ENCODE results near the gene NTRK3.

Gene NTRK3

GRCh38 chr15:88028024-88028423 lies 228.5 kb downstream of the NTRK3 start:
- DNase-seq (ENCODE audit: low read depth) = no peak

- peak; percentile 79 for DNase-seq (ENCODE audit: low read depth)
Measured at GRCh38 chr15:88023914-88024313, 232.6 kb downstream of the NTRK3 start.

DNA sequence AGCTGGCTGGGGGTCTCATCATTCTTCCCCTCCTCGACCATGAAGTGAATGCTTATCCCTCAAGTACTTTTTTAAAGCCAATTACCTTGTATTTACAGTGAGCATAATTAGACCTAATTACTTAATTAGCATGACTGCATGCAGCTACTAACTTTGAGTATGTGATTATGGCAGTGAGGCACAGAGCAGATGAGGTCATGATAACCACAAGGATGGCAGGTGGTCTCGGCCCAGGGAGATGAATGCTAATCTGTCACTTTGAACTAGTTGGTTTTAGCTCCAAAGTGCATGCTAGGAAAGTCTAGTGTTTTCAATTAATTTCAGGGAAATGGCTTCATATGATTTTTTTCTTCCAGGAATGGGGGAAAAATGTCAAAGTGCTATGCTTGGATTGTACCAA lies 233.8 kb downstream of the NTRK3 start:
- DNase-seq (ENCODE audit: low read depth) = no peak

DNA sequence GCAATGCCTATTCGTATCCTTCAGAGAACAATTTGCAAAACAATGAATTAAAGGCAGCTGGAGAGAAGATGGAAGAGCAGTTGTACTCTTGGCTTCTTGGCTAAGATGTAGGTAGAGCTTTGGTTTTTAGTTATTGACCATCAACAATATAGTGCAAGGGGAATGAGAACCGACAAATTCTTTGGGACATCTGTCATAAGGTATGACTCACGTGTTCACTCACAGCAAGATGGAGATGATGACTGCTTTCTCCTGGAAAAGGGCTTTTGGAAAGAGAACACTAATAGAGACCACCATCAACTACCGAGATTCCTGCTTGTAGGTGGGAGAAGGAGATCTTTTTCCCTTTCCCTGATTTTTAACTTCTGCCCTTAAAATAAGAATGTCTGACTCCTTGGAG lies 234.9 kb downstream of the NTRK3 start:
- DNase-seq (ENCODE audit: low read depth) = no peak

DNA sequence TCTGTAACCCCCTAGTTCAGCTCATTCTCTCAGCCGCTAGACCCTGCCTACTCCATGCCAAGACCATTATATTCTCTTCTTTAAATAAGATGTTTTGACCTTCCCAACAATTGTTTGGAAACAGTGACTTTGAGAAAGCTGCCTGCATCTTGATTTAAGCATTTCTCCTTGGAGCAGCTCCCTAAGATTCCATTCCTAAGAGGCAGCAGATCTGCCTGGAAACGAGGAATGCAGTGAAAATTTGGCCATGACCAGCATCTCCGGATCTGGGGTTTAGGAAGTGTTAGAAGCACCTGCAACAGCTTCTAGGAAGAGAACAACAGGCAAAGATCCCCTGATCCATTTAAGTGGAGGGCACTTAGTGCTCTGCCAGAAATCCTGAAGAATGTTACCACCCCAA lies 235.7 kb downstream of the NTRK3 start:
- no peak for DNase-seq (ENCODE audit: low read depth)

DNA sequence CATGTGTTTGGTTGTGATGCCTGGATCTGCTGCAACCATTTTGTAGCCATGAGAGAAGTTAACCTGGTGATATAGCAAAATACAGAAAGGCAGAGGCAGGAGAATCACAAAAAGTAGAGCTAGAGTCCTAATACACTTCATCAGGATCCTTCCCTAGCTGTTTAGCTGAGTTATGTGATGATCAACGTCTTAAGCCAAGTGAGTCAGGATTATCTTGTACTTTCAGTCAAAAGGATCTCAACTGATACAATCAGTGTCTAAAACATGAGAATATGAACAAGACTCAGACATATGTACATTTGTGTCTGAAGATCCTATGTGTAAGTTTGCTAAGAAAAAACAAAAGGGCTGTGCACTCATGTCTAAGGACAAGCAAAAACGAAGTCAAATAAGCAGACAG lies 236.9 kb downstream of the NTRK3 start:
- no peak for DNase-seq (ENCODE audit: low read depth)

GRCh38 chr15:88018869-88019641 lies 237.5 kb downstream of the NTRK3 start:
- no peak for DNase-seq (ENCODE audit: low read depth)

DNA sequence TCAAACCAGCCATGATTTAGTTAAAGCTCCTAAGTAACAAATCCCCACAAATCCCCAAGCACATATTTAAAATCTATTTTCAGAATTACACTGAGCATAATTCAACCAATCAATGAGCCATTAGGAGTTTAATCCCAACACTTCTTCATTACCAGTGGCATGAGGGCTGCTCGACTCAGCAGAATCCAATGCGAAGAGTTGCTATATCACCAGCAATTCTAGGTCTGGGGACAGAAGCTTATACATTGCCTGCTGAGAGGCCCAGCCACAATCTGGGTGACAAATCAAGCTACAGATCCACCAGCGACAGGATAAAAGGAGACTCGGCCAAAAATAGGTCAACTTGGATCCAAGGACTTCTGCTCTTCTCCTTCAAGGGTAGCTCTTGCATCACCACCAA lies 238.8 kb downstream of the NTRK3 start:
- no peak for DNase-seq (ENCODE audit: low read depth)

- DNase-seq (ENCODE audit: low read depth) = no peak
Measured at GRCh38 chr15:88016406-88016805, 240.1 kb downstream of the NTRK3 start.

GRCh38 chr15:88015228-88015860 lies 241.2 kb downstream of the NTRK3 start:
- DNase-seq (ENCODE audit: low read depth) = no peak

- no peak for DNase-seq (ENCODE audit: low read depth)
Measured at GRCh38 chr15:88014454-88015160, 241.9 kb downstream of the NTRK3 start.

GRCh38 chr15:88013111-88013510 lies 243.4 kb downstream of the NTRK3 start:
- no peak for DNase-seq (ENCODE audit: low read depth)

- DNase-seq (ENCODE audit: low read depth) = no peak
Measured at GRCh38 chr15:88012688-88013087, 243.9 kb downstream of the NTRK3 start.

DNA sequence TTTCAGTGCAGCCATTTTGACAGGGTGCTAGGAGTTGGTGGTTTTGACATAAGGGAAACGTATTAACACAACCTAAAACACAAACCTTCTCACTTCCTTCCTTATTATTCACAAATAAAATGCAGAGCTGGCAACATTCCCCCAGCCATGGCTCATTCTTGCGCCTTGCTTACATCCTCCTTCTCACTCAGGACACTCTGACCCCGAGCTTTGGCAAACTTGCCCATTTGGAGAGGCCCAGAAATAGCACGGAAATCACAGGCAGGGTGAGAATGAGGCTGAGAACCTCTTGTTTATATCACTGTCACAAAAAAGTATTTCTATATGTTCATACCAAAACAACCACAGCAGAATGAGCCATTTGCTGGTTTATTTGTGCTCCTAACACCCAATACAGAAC lies 244.3 kb downstream of the NTRK3 start:
- no peak for DNase-seq (ENCODE audit: low read depth)

GRCh38 chr15:88011533-88011932 lies 245.0 kb downstream of the NTRK3 start:
- peak; percentile 39 for DNase-seq (ENCODE audit: low read depth)

DNA sequence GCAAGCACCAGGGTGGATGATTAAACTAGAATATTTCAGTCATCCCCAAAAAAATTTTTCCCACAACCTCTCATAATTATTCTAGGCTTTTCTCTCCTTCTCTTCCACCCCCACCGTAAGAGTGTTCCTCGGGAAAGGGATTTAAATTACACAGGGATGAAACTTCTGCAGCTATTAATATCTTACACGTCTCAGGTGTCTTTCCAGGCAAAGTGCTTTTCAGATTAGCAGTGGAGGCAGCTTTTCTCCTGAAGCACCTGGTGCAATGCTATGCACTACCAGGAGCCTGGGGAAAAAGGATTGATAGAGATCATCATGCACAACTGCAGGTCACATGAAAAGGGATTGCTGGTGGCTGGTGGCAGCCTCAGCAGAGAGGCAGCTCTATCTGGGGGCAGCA lies 250.4 kb downstream of the NTRK3 start:
- DNase-seq (ENCODE audit: low read depth) = no peak

DNA sequence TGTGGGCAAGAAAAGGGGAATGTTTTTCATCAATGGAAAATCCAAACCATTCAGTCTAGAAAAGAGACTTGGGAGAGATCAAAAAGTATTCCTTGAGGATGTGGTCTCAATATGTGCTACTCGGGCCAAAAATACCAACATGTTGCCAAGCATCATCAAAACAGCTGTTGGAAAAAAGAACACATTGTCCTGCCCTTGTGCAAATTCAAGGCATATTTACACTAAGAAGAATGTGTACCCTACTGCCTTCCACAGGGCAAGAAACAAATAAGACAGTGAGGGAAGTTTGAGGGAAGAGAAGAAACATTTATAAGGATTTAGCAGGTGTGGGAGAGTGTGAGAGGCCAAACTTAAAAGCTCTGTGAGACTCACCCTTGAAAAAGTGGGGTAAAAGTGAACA lies 252.1 kb downstream of the NTRK3 start:
- no peak for DNase-seq (ENCODE audit: low read depth)

- DNase-seq (ENCODE audit: low read depth) = no peak
Measured at GRCh38 chr15:88003541-88004327, 252.8 kb downstream of the NTRK3 start.

DNA sequence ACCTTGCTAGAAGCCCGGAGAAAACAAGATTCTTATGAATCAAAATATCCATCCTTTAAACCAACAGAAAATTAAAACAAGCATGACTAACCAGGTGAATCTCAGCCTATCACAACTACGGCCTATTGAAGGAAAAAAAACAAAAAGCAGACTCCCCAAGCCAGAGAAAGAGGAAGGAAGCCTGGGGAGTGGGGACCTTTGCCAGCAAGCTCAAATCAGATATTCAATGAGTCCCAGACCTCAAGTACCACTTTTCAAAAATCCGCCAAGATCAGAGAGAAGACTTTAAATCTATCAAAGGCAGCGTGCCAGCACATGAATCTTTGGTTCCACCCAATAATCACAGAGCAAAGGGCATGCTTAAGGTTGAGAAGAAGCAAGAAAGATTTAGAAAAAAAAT lies 253.8 kb downstream of the NTRK3 start:
- no peak for DNase-seq (ENCODE audit: low read depth)

DNA sequence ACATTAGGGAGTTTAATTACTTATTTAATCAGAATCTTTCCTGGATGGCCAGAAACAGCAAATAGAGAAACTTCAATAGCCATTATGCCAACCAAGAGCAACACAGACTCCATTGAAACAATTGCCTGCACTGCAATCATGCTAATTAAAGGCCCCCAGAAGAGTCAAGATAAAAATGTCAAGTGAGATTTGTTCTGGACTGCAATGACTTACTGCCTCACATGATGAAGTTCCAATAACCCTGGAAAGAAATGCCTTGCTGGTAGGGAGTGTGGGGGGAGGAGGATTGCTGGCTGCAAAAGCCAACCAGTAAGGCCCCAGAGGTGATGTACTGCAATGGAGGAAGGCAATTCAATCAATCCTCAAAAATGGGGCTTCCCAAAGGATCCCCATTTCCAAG lies 257.9 kb downstream of the NTRK3 start:
- no peak for DNase-seq (ENCODE audit: low read depth)

GRCh38 chr15:87986776-87987175 lies 269.8 kb downstream of the NTRK3 start:
- no peak for DNase-seq (ENCODE audit: low read depth)

- DNase-seq (ENCODE audit: low read depth) = no peak
Measured at GRCh38 chr15:87985451-87985850, 271.1 kb downstream of the NTRK3 start.
